Measurements from ENCODE around the gene MUC6. TPM values are rescaled to one million over a fixed set of nuclear protein-coding genes. Genes with fewer than 3 reads are reported as not detected.

The MUC6 gene
- total and polyA plus RNA-seq, 2 of the 8 experiments (the other 6 are each of a cell fraction or from before 2014, with no cell fraction given): not detected

DNA sequence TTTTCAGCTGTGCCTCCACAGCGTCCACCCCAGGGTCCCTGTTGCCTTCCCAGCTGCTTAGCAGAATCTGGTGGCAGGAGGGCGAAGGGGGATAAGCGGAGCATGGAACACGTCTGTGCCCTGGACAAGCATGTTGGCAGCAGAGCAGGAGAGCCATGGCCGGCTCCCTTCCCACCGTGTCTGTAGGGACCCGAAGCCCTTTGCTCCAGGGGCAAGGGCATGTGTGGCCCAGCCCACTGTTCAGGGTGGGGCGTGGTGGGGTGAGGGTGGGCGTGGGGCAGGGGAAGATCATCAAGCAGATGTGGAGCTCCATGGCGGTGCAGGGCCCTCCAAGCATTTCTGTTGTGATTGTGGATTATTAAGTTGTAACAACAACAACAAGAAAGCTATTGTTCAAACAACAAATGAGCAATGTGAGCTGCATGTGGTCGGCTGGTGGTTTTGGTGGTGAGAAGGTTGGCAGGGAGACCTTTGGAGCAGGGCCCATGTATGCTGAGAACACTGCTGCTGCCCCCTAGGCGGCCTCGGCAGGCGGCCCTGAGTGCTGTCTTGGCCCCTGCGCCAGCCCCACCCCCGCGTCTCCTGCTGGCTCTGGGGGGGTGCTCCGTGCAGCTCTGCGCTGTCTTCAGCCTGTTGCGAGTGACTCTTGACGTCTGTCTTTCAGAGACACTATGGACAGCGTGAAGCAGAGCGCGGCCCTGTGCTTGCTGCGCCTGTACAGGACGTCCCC is 59.9 kb downstream of the MUC6 start:
- no peak overlapping the region for H3K4me3 ChIP-seq (ENCODE audit: extremely low read depth in 1 of 4, insufficient read depth in 2 of 4, low read depth in 3 of 4, low read length in 4 of 4)
- no peak overlapping the region for H2BK120ac ChIP-seq (replicated peaks; ENCODE audit: low read depth, low read length)
- H3K79me1 ChIP-seq (ENCODE audit: low read depth, low read length): peaks cover 5% of the 10 kb centered on the region
- H4K20me1 ChIP-seq (replicated peaks in 1 of 2; ENCODE audit: control insufficient read depth in 1 of 2, insufficient read depth in 2 of 2, low read length in 2 of 2): peaks cover 0 to 12% of the 10 kb centered on the region in 2 experiments
- H3K9ac ChIP-seq (replicated peaks in 1 of 4; ENCODE audit: extremely low read depth in 1 of 4, low read depth in 3 of 4, low read length in 3 of 4): no peak overlapping the region
- POLR2A ChIA-PET (ENCODE audit: partially characterized antibody): interaction anchor here (0.9 to 1.8 kb wide), 3 partner anchors 8 to 31 kb away, joined by 3 to 5 read pairs (median 3); no protein-coding TSS in a partner anchor
- no peak overlapping the region for H2AFZ ChIP-seq (ENCODE audit: low read length)
- peak overlapping the region; percentile 44; the same call in 1 of the 2 replicates for H3K18ac ChIP-seq (ENCODE audit: extremely low read depth, low read length)
- peak overlapping the region; percentile 12; the same call in 1 of the 2 replicates for H3K27ac ChIP-seq (ENCODE audit: low read depth, low read length)
- H4K8ac ChIP-seq (ENCODE audit: extremely low read depth, insufficient read depth, low read length): no peak overlapping the region
- no peak overlapping the region for H3K14ac ChIP-seq (ENCODE audit: insufficient read length)
- DNase-seq (ENCODE audit: low read depth in 1 of 2, low spot score in 2 of 2) (no peak), FAIRE-seq (no peak)
- H2BK15ac ChIP-seq (ENCODE audit: low read length): no peak overlapping the region
- H3K79me2 ChIP-seq (ENCODE audit: control insufficient read depth in 1 of 2, insufficient read depth in 2 of 2, low read length in 2 of 2): peaks cover 0 to 3% of the 10 kb centered on the region in 2 experiments; a peak in 1 of 4 replicates
- no peak overlapping the region for H2BK12ac ChIP-seq (ENCODE audit: low read depth, low read length)
- H2BK20ac ChIP-seq (ENCODE audit: low read length): no peak overlapping the region
- H3K9me3 ChIP-seq (ENCODE audit: insufficient read depth in 2 of 2, low read depth in 1 of 2, low read length in 1 of 2): no peaks in the 10 kb centered on the region
- peaks cover 0 to 6% (median 0%) of the 10 kb centered on the region in 4 experiments; a peak in 2 of 7 replicates for H3K4me1 ChIP-seq (replicated peaks in 1 of 4; ENCODE audit: control insufficient read depth in 3 of 4, insufficient read depth in 4 of 4, low read length in 3 of 4)
- 86% methylated on average over 23 of the region's 26 CpGs; no CpG with 5 or more reads in 1 of the 2 experiments for WGBS, 2 experiments (ENCODE audit: extremely low coverage in 1 of 2, insufficient coverage in 1 of 2, insufficient read length in 1 of 2, insufficient replicate concordance in 2 of 2, low coverage in 1 of 2, low lambda C conversion rate in 2 of 2, missing lambda C conversion rate in 1 of 2)
- H2AK5ac ChIP-seq (ENCODE audit: low read depth, low read length): no peak overlapping the region
- no peak overlapping the region for H4K91ac ChIP-seq (replicated peaks; ENCODE audit: insufficient read length, low read length)
- peaks cover 10 to 29% (median 23%) of the 10 kb centered on the region in 4 experiments; a peak in 7 of 8 replicates for H3K36me3 ChIP-seq (ENCODE audit: control insufficient read depth in 2 of 4, insufficient read depth in 4 of 4, low read length in 3 of 4)
- no peaks in the 10 kb centered on the region for H3K23me2 ChIP-seq (ENCODE audit: low read depth, low read length)
- no peak overlapping the region for H3K4me2 ChIP-seq (ENCODE audit: insufficient read depth in 1 of 2, low read depth in 2 of 2, low read length in 2 of 2)
- H3K27me3 ChIP-seq (replicated peaks in 1 of 4; ENCODE audit: control insufficient read depth in 3 of 4, extremely low read depth in 1 of 4, insufficient read depth in 3 of 4, low read length in 3 of 4): no peaks in the 10 kb centered on the region
- no peak overlapping the region for H3K23ac ChIP-seq (ENCODE audit: insufficient read length)
- H2BK5ac ChIP-seq (ENCODE audit: low read depth, low read length): peak overlapping the region; percentile 15; the same call in 1 of the 2 replicates
- H3K56ac ChIP-seq (replicated peaks; ENCODE audit: insufficient read length, low read depth, low read length): no peak overlapping the region
- CTCF ChIA-PET (ENCODE audit: partially characterized antibody): interaction anchor here (0.7 to 3.8 kb wide), 17 partner anchors 10 to 82 kb away, joined by 3 to 36 read pairs (median 6); partner anchors contain the start of gene AP2A2
- no peak overlapping the region for H3K4ac ChIP-seq (replicated peaks; ENCODE audit: insufficient read length, low read depth, low read length)
- H4K5ac ChIP-seq (ENCODE audit: insufficient read length, low read depth, low read length): peak overlapping the region; percentile 37
- TF ChIP-seq RAD21 (IDR thresholded peaks at IDR 0.05 in 1 of 2, conservative IDR thresholded peaks at IDR 0.05 in 1 of 2; ENCODE audit: low read depth in 2 of 2, low read length in 2 of 2): no peak; a peak in 1 of 4 replicates
- TF ChIP-seq YY1 (IDR thresholded peaks at IDR 0.05; ENCODE audit: low read depth, low read length): no peak
- TF ChIP-seq POU5F1 (IDR thresholded peaks at IDR 0.05; ENCODE audit: low read depth, low read length): no peak
- TF ChIP-seq RNF2 (IDR thresholded peaks at IDR 0.05; ENCODE audit: borderline replicate concordance, low read depth, low read length, missing control alignments, poor library complexity, severe bottlenecking): no peak
- TF ChIP-seq BACH1 (IDR thresholded peaks at IDR 0.05; ENCODE audit: low read length): no peak
- TF ChIP-seq TEAD4 (IDR thresholded peaks at IDR 0.05; ENCODE audit: low read depth, low read length): no peak
- TF ChIP-seq CHD2 (IDR thresholded peaks at IDR 0.05; ENCODE audit: low read length): no peak
- TF ChIP-seq, protein P1, sequence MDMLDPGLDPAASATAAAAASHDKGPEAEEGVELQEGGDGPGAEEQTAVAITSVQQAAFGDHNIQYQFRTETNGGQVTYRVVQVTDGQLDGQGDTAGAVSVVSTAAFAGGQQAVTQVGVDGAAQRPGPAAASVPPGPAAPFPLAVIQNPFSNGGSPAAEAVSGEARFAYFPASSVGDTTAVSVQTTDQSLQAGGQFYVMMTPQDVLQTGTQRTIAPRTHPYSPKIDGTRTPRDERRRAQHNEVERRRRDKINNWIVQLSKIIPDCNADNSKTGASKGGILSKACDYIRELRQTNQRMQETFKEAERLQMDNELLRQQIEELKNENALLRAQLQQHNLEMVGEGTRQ (IDR thresholded peaks at IDR 0.05; ENCODE audit: low read length): no peak
- TF ChIP-seq POLR2AphosphoS5 (IDR thresholded peaks at IDR 0.05; ENCODE audit: low read depth, low read length): no peak
- no peak for TF ChIP-seq CTBP2 (IDR thresholded peaks at IDR 0.05; ENCODE audit: borderline replicate concordance, insufficient read depth, insufficient read length, low read length)
- no peak for TF ChIP-seq SP1 (IDR thresholded peaks at IDR 0.05; ENCODE audit: low read depth, low read length)

Measured in H1 (cell line).